ENCODE measurements around the gene MRAP2.

Gene MRAP2

GRCh38 chr6:83998021-83998584, 35.5 kb upstream of the MRAP2 start:
- no peak overlapping the region for H3K23ac ChIP-seq (ENCODE audit: low read length)
- DNase-seq = no peak
- no peak overlapping the region for H3K9ac ChIP-seq (ENCODE audit: low read length)
- H4K8ac ChIP-seq (ENCODE audit: low read depth, low read length) = no peak overlapping the region
- H3K4me2 ChIP-seq (ENCODE audit: low read length) = no peak overlapping the region
- no peak overlapping the region for H2BK5ac ChIP-seq (ENCODE audit: low read depth, low read length, poor library complexity)
- no peak overlapping the region for H3K4ac ChIP-seq (ENCODE audit: low read depth, low read length)
- no peaks in the 10 kb centered on the region for H3K4me1 ChIP-seq (ENCODE audit: control insufficient read depth in 1 of 2, insufficient read depth in 2 of 2, low read length in 2 of 2)
- no peak overlapping the region for H2BK120ac ChIP-seq (ENCODE audit: insufficient read depth, low read length, poor library complexity)
- no peak overlapping the region for H2AFZ ChIP-seq (ENCODE audit: insufficient read depth, low read length, poor library complexity)
- H4K91ac ChIP-seq (ENCODE audit: low read depth, low read length) = no peak overlapping the region
- H4K12ac ChIP-seq (ENCODE audit: low read depth, low read length) = no peak overlapping the region
- no peak overlapping the region for H3K14ac ChIP-seq (ENCODE audit: low read length)
- H2AK5ac ChIP-seq (ENCODE audit: low read length) = no peak overlapping the region
- H3K27me3 ChIP-seq (ENCODE audit: insufficient read depth, low read length) = no peaks in the 10 kb centered on the region
- no peaks in the 10 kb centered on the region for H3K79me1 ChIP-seq (ENCODE audit: low read length)
- no peaks in the 10 kb centered on the region for H3K79me2 ChIP-seq (ENCODE audit: control insufficient read depth, insufficient read depth, low read length, poor library complexity)
- no peaks in the 10 kb centered on the region for H3K36me3 ChIP-seq (ENCODE audit: control insufficient read depth in 1 of 2, insufficient read depth in 2 of 2, low read length in 2 of 2)
- no peak overlapping the region for H3K4me3 ChIP-seq (ENCODE audit: low read depth, low read length)
- no peak overlapping the region for H3K18ac ChIP-seq (ENCODE audit: low read length)
- H3K27ac ChIP-seq (ENCODE audit: low read depth, low read length) = no peak overlapping the region
- H3K9me3 ChIP-seq (ENCODE audit: insufficient read depth, low read depth, low read length) = no peaks in the 10 kb centered on the region
- no peak overlapping the region for H2BK12ac ChIP-seq (ENCODE audit: low read length)

DNA sequence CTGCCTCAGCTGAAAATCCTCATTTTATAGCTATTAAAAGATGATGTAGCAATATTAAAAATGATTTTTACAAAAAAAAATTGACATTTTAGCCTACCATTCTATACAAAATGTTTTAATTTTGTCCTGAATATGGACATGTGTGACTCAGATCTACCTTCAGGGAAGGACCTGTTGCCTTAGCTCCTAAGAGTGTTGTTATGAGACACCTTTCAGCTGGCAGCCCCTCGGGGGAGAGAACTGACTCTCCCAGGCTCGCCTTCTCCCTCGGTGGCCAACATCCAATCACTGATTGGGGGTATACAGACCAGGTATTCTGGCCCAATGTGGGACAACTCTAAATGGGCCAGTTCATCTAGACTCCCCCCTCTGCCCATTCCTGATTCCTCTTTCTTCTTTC, 32.5 kb upstream of the MRAP2 start:
- DNase-seq = no peak
- Histone ChIP-seq H2AFZ (ENCODE audit: insufficient read depth, low read length, poor library complexity) (no peak overlapping the region), H3K9me3 (ENCODE audit: insufficient read depth, low read depth, low read length) (no peaks in the 10 kb centered on the region), H3K18ac (ENCODE audit: low read length) (no peak overlapping the region), H4K12ac (ENCODE audit: low read depth, low read length) (no peak overlapping the region), H2BK120ac (ENCODE audit: insufficient read depth, low read length, poor library complexity) (no peak overlapping the region), H3K79me1 (ENCODE audit: low read length) (no peaks in the 10 kb centered on the region), H3K79me2 (ENCODE audit: control insufficient read depth, insufficient read depth, low read length, poor library complexity) (no peaks in the 10 kb centered on the region), H2BK5ac (ENCODE audit: low read depth, low read length, poor library complexity) (no peak overlapping the region), H3K36me3 (ENCODE audit: control insufficient read depth in 1 of 2, insufficient read depth in 2 of 2, low read length in 2 of 2) (no peaks in the 10 kb centered on the region), H2BK12ac (ENCODE audit: low read length) (no peak overlapping the region), H4K8ac (ENCODE audit: low read depth, low read length) (no peak overlapping the region), H4K91ac (ENCODE audit: low read depth, low read length) (no peak overlapping the region), H3K27ac (ENCODE audit: low read depth, low read length) (no peak overlapping the region), H3K27me3 (ENCODE audit: insufficient read depth, low read length) (no peaks in the 10 kb centered on the region), H3K4me1 (ENCODE audit: control insufficient read depth in 1 of 2, insufficient read depth in 2 of 2, low read length in 2 of 2) (no peaks in the 10 kb centered on the region), H3K14ac (ENCODE audit: low read length) (no peak overlapping the region), H3K9ac (ENCODE audit: low read length) (no peak overlapping the region), H3K4ac (ENCODE audit: low read depth, low read length) (no peak overlapping the region), H3K4me3 (ENCODE audit: low read depth, low read length) (no peak overlapping the region), H2AK5ac (ENCODE audit: low read length) (no peak overlapping the region), H3K4me2 (ENCODE audit: low read length) (no peak overlapping the region), H3K23ac (ENCODE audit: low read length) (no peak overlapping the region)
- WGBS (ENCODE audit: extremely low coverage, insufficient coverage, insufficient read length) = no CpG with 5 or more reads among the region's 3 CpGs

DNA sequence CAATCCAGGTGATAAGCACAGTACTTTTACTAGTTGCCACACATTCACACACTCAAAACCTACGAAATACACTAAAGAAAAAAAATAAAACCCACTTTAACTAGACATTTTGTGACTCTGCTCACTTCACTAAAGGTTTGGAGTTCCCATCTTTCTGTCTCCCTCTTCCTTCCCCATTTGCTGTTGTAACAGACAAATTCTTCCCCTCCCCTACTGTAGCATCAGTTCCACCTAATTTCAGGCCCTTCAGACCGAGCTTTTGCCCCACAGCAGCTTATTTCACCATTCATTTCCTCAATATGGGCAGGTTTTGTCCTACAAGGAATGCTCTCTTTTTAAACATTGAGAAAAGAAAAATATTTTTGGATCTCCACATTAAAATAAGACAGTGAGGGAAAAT, 31.3 kb upstream of the MRAP2 start:
- H3K4me3 ChIP-seq (ENCODE audit: low read depth, low read length) = no peak overlapping the region
- no peak overlapping the region for H2BK120ac ChIP-seq (ENCODE audit: insufficient read depth, low read length, poor library complexity)
- no peak overlapping the region for H4K12ac ChIP-seq (ENCODE audit: low read depth, low read length)
- no peaks in the 10 kb centered on the region for H3K79me2 ChIP-seq (ENCODE audit: control insufficient read depth, insufficient read depth, low read length, poor library complexity)
- H4K8ac ChIP-seq (ENCODE audit: low read depth, low read length) = no peak overlapping the region
- no peak overlapping the region for H4K91ac ChIP-seq (ENCODE audit: low read depth, low read length)
- no peak overlapping the region for H3K9ac ChIP-seq (ENCODE audit: low read length)
- H2BK12ac ChIP-seq (ENCODE audit: low read length) = no peak overlapping the region
- no peak overlapping the region for H3K27ac ChIP-seq (ENCODE audit: low read depth, low read length)
- H3K79me1 ChIP-seq (ENCODE audit: low read length) = no peaks in the 10 kb centered on the region
- no peaks in the 10 kb centered on the region for H3K4me1 ChIP-seq (ENCODE audit: control insufficient read depth in 1 of 2, insufficient read depth in 2 of 2, low read length in 2 of 2)
- no peak overlapping the region for H2AK5ac ChIP-seq (ENCODE audit: low read length)
- no peak overlapping the region for H3K4me2 ChIP-seq (ENCODE audit: low read length)
- H3K9me3 ChIP-seq (ENCODE audit: insufficient read depth, low read depth, low read length) = no peaks in the 10 kb centered on the region
- no peak overlapping the region for H3K14ac ChIP-seq (ENCODE audit: low read length)
- DNase-seq = no peak
- H2AFZ ChIP-seq (ENCODE audit: insufficient read depth, low read length, poor library complexity) = no peak overlapping the region
- H3K36me3 ChIP-seq (ENCODE audit: control insufficient read depth in 1 of 2, insufficient read depth in 2 of 2, low read length in 2 of 2) = no peaks in the 10 kb centered on the region
- H3K23ac ChIP-seq (ENCODE audit: low read length) = no peak overlapping the region
- H2BK5ac ChIP-seq (ENCODE audit: low read depth, low read length, poor library complexity) = no peak overlapping the region
- WGBS (ENCODE audit: extremely low coverage, insufficient coverage, insufficient read length) = no CpG with 5 or more reads among the region's 2 CpGs
- H3K18ac ChIP-seq (ENCODE audit: low read length) = no peak overlapping the region
- H3K27me3 ChIP-seq (ENCODE audit: insufficient read depth, low read length) = no peaks in the 10 kb centered on the region
- no peak overlapping the region for H3K4ac ChIP-seq (ENCODE audit: low read depth, low read length)

- H3K36me3 ChIP-seq (ENCODE audit: control insufficient read depth in 1 of 2, insufficient read depth in 2 of 2, low read length in 2 of 2) = no peaks in the 10 kb centered on the region
- no peaks in the 10 kb centered on the region for H3K4me1 ChIP-seq (ENCODE audit: control insufficient read depth in 1 of 2, insufficient read depth in 2 of 2, low read length in 2 of 2)
- no peak for DNase-seq
- no peak overlapping the region for H3K4me2 ChIP-seq (ENCODE audit: low read length)
- no peak overlapping the region for H2BK120ac ChIP-seq (ENCODE audit: insufficient read depth, low read length, poor library complexity)
- H2BK12ac ChIP-seq (ENCODE audit: low read length) = no peak overlapping the region
- H3K9ac ChIP-seq (ENCODE audit: low read length) = no peak overlapping the region
- no peaks in the 10 kb centered on the region for H3K79me1 ChIP-seq (ENCODE audit: low read length)
- no peak overlapping the region for H3K4ac ChIP-seq (ENCODE audit: low read depth, low read length)
- no peaks in the 10 kb centered on the region for H3K27me3 ChIP-seq (ENCODE audit: insufficient read depth, low read length)
- H2AFZ ChIP-seq (ENCODE audit: insufficient read depth, low read length, poor library complexity) = no peak overlapping the region
- H3K9me3 ChIP-seq (ENCODE audit: insufficient read depth, low read depth, low read length) = no peaks in the 10 kb centered on the region
- no peak overlapping the region for H4K12ac ChIP-seq (ENCODE audit: low read depth, low read length)
- no peak overlapping the region for H3K27ac ChIP-seq (ENCODE audit: low read depth, low read length)
- no peak overlapping the region for H3K14ac ChIP-seq (ENCODE audit: low read length)
- H4K91ac ChIP-seq (ENCODE audit: low read depth, low read length) = no peak overlapping the region
- H3K4me3 ChIP-seq (ENCODE audit: low read depth, low read length) = no peak overlapping the region
- H2BK5ac ChIP-seq (ENCODE audit: low read depth, low read length, poor library complexity) = no peak overlapping the region
- no CpG with 5 or more reads among the region's 1 CpG for WGBS (ENCODE audit: extremely low coverage, insufficient coverage, insufficient read length)
- H3K79me2 ChIP-seq (ENCODE audit: control insufficient read depth, insufficient read depth, low read length, poor library complexity) = no peaks in the 10 kb centered on the region
- no peak overlapping the region for H2AK5ac ChIP-seq (ENCODE audit: low read length)
- H3K23ac ChIP-seq (ENCODE audit: low read length) = no peak overlapping the region
- H3K18ac ChIP-seq (ENCODE audit: low read length) = no peak overlapping the region
- no peak overlapping the region for H4K8ac ChIP-seq (ENCODE audit: low read depth, low read length)
Measured at GRCh38 chr6:84003131-84003530, 30.4 kb upstream of the MRAP2 start.
